IMR-90 (cell line): ENCODE measurements around the gene ZDHHC16. TPM values are rescaled to one million over a fixed set of nuclear protein-coding genes. Genes with fewer than 3 reads are reported as not detected.

ENCODE experiments used
- ATAC-seq: fragments of 200-7000 bp; cut with Tn5 transposase; 2 replicates; pipeline ENCODE4 v1.9.1; 2020; ENCODE audit warnings: low read depth, mild to moderate bottlenecking, moderate library complexity
- BruUV-seq: library from RNA; stranded (reverse); fragments of 400-500 nt; replicated peaks from 2 replicates; lab custom pipeline; 2021; lab: Mats Ljungman, UMichigan
- CTCF ChIA-PET: fragments of 300-600 bp; formaldehyde crosslinking; extraction: SDS; loops from one replicate; lab custom pipeline; 2021; ENCODE audit warnings: antibody characterized with exemption; lab: Yijun Ruan, JAX
- POLR2A ChIA-PET: fragments of 300-600 bp; sonication (Branson Sonifier 250); formaldehyde crosslinking; loops from one replicate; lab custom pipeline; 2022; ENCODE audit warnings: antibody characterized with exemption; ENCODE audit not compliant: unreplicated experiment; lab: Charles Lee
- DNase-seq: peaks from one replicate; pipeline ENCODE4 v3.0.0; 2013
- H2AFZ ChIP-seq: replicated peaks from 2 replicates; pipeline ENCODE3; 2013; ENCODE audit warnings: low read length, mild to moderate bottlenecking; ENCODE audit not compliant: poor library complexity
- H2AK5ac ChIP-seq: 2 replicates; pipeline ENCODE4 v1.6.1; 2013; ENCODE audit warnings: low read depth, low read length, inconsistent platforms
- H2AK9ac ChIP-seq: replicated peaks from 2 replicates; pipeline ENCODE3; 2013; ENCODE audit warnings: mild to moderate bottlenecking, low read depth, low read length, moderate library complexity; ENCODE audit not compliant: poor library complexity
- H2BK120ac ChIP-seq: 2 replicates; pipeline ENCODE4 v1.6.1; 2013; ENCODE audit warnings: low read depth, low read length, inconsistent platforms
- H2BK15ac ChIP-seq: 3 replicates; pipeline ENCODE4 v1.6.1; 2013; ENCODE audit warnings: low read depth, low read length, inconsistent platforms
- H2BK20ac ChIP-seq: 2 replicates; pipeline ENCODE4 v1.6.1; 2013; ENCODE audit warnings: low read depth, mild to moderate bottlenecking, inconsistent platforms, low read length, moderate library complexity
- H2BK5ac ChIP-seq: 2 replicates; pipeline ENCODE4 v1.6.1; 2013; ENCODE audit warnings: mild to moderate bottlenecking, low read depth, low read length, inconsistent platforms; ENCODE audit not compliant: poor library complexity, severe bottlenecking
- H3K14ac ChIP-seq: replicated peaks from 2 replicates; pipeline ENCODE4 v1.6.1; 2013; ENCODE audit warnings: low read depth, low read length, inconsistent platforms
- H3K18ac ChIP-seq: 2 replicates; pipeline ENCODE4 v1.6.1; 2013; ENCODE audit warnings: low read depth, low read length, control low read depth
- H3K23ac ChIP-seq: 2 replicates; pipeline ENCODE4 v1.6.1; 2013; ENCODE audit warnings: low read depth, low read length, inconsistent platforms
- H3K27ac ChIP-seq: 2 replicates; pipeline ENCODE4 v1.5.1; 2013; ENCODE audit warnings: mild to moderate bottlenecking, control low read depth, low read length; ENCODE audit not compliant: insufficient read depth
- H3K27me3 ChIP-seq: 2 replicates; pipeline ENCODE4 v1.6.1; 2013; ENCODE audit warnings: low read length; ENCODE audit not compliant: control insufficient read depth, insufficient read depth
- H3K36me3 ChIP-seq: 2 replicates; pipeline ENCODE4 v1.6.1; 2013; ENCODE audit warnings: low read length, mixed read lengths; ENCODE audit not compliant: control insufficient read depth, insufficient read depth
- H3K4ac ChIP-seq: 2 replicates; pipeline ENCODE4 v1.6.1; 2013; ENCODE audit warnings: low read depth, low read length, inconsistent platforms
- H3K4me1 ChIP-seq: 2 replicates; pipeline ENCODE4 v1.6.1; 2013; ENCODE audit warnings: low read length, mixed read lengths; ENCODE audit not compliant: control insufficient read depth, insufficient read depth
- H3K4me2 ChIP-seq: 2 replicates; pipeline ENCODE4 v1.6.1; 2013; ENCODE audit warnings: low read depth, mild to moderate bottlenecking, control low read depth, low read length, moderate library complexity
- H3K4me3 ChIP-seq: 2 replicates; pipeline ENCODE4 v1.5.1; 2013; ENCODE audit warnings: low read depth, mild to moderate bottlenecking, control low read depth, low read length, moderate library complexity; ENCODE audit not compliant: insufficient read depth
- H3K56ac ChIP-seq: 2 replicates; pipeline ENCODE4 v1.6.1; 2013; ENCODE audit warnings: low read length, inconsistent platforms; ENCODE audit not compliant: insufficient read depth; ENCODE audit errors: extremely low read depth
- H3K79me1 ChIP-seq, 2 experiments: 2 replicates each; pipeline ENCODE4 v1.6.1; 2013; ENCODE audit warnings: low read length in 2 of 2, inconsistent platforms in 1 of 2, low read depth in 1 of 2
- H3K9ac ChIP-seq: 2 replicates; pipeline ENCODE4 v1.6.1; 2013; ENCODE audit warnings: low read depth, low read length, control low read depth
- H3K9me1 ChIP-seq: 2 replicates; pipeline ENCODE4 v1.6.1; 2013; ENCODE audit warnings: low read length, inconsistent platforms; ENCODE audit not compliant: insufficient read depth
- H3K9me3 ChIP-seq: 2 replicates; pipeline ENCODE4 v1.6.1; 2013; ENCODE audit warnings: low read length; ENCODE audit not compliant: control insufficient read depth, insufficient read depth
- H4K20me1 ChIP-seq: 2 replicates; pipeline ENCODE4 v1.6.1; 2013; ENCODE audit warnings: low read length, inconsistent platforms; ENCODE audit not compliant: insufficient read depth
- H4K5ac ChIP-seq: 2 replicates; pipeline ENCODE4 v1.6.1; 2013; ENCODE audit warnings: mild to moderate bottlenecking, low read depth, low read length, control low read depth
- H4K8ac ChIP-seq, 2 experiments: 2 replicates each; pipeline ENCODE4 v1.6.1; 2013; ENCODE audit warnings: low read depth in 2 of 2, low read length in 2 of 2, control low read depth in 1 of 2, inconsistent platforms in 1 of 2
- H4K91ac ChIP-seq: 2 replicates; pipeline ENCODE4 v1.6.1; 2013; ENCODE audit warnings: low read depth, low read length, inconsistent platforms; ENCODE audit not compliant: insufficient read depth
- BHLHE40 ChIP-seq: fragments of 150-350 bp; IDR thresholded peaks from 2 replicates; pipeline ENCODE4 v1.6.1; 2016; ENCODE audit warnings: mild to moderate bottlenecking, low read depth, low read length
- CEBPB ChIP-seq: IDR thresholded peaks from 2 replicates; pipeline ENCODE4 v1.6.1; 2012; ENCODE audit warnings: low read depth, low read length, improper control_type of control experiment
- CHD1 ChIP-seq: IDR thresholded peaks from 2 replicates; pipeline ENCODE4 v1.6.1; 2012; ENCODE audit warnings: low read depth, low read length, improper control_type of control experiment
- CTCF ChIP-seq: conservative IDR thresholded peaks from 2 replicates; pipeline ENCODE4 v1.5.1; 2012; ENCODE audit warnings: mild to moderate bottlenecking, low read depth, low read length, improper control_type of control experiment
- FOS ChIP-seq: fragments of 150-350 bp; IDR thresholded peaks from 2 replicates; pipeline ENCODE4 v1.6.1; 2016; ENCODE audit warnings: low read depth, low read length
- MAFK ChIP-seq: IDR thresholded peaks from 2 replicates; pipeline ENCODE4 v1.6.1; 2012; ENCODE audit warnings: low read depth, low read length, improper control_type of control experiment
- MAZ ChIP-seq: IDR thresholded peaks from 2 replicates; pipeline ENCODE4 v1.6.1; 2012; ENCODE audit warnings: low read depth, mild to moderate bottlenecking, low read length, improper control_type of control experiment, moderate library complexity, borderline replicate concordance
- MXI1 ChIP-seq: IDR thresholded peaks from 2 replicates; pipeline ENCODE4 v1.6.1; 2012; ENCODE audit warnings: low read depth, mild to moderate bottlenecking, low read length, moderate library complexity, borderline replicate concordance
- NFE2L2 ChIP-seq: fragments of 150-350 bp; IDR thresholded peaks from 2 replicates; pipeline ENCODE4 v1.6.1; 2016; ENCODE audit warnings: low read depth, mild to moderate bottlenecking, low read length
- RAD21 ChIP-seq: IDR thresholded peaks from 2 replicates; pipeline ENCODE4 v1.6.1; 2012; ENCODE audit warnings: low read length, improper control_type of control experiment
- RCOR1 ChIP-seq: IDR thresholded peaks from 2 replicates; pipeline ENCODE4 v1.6.1; 2012; ENCODE audit warnings: mild to moderate bottlenecking, low read length, improper control_type of control experiment; ENCODE audit not compliant: insufficient replicate concordance
- RFX5 ChIP-seq: IDR thresholded peaks from 2 replicates; pipeline ENCODE4 v1.8.0; 2012; ENCODE audit warnings: low read depth, mild to moderate bottlenecking, low read length, moderate library complexity
- SMC3 ChIP-seq: fragments of 150-350 bp; IDR thresholded peaks from 2 replicates; pipeline ENCODE4 v1.6.1; 2016; ENCODE audit warnings: low read depth, mild to moderate bottlenecking, antibody characterized with exemption, low read length, moderate library complexity
- WGBS, 2 experiments: methylation state at CpG; one replicate each; pipeline versions ENCODE4 v1.1.5 to v1.1.7; 2013; ENCODE audit warnings: missing lambda C conversion rate in 2 of 2; ENCODE audit not compliant: insufficient read length in 1 of 2; ENCODE audit errors: extremely low coverage in 2 of 2; 5-methylcytosine and 5-hydroxymethylcytosine counted together
- dilution Hi-C: fragments of 300-500 bp; cut with HindIII; formaldehyde crosslinking; loops from one replicate; pipeline ENCODE4 v1.14.3; 2018; ENCODE audit warnings: low sequenced_read_pairs; ENCODE audit not compliant: unreplicated experiment
- in situ Hi-C: fragments of 300-500 bp; cut with MboI; formaldehyde crosslinking; loops from 3 replicates; pipeline ENCODE4 v1.14.3; 2019; ENCODE audit warnings: low sequenced_read_pairs, inconsistent platforms, mixed read lengths
- intact Hi-C: fragments of 100-400 bp; cut with micrococcal nuclease; formaldehyde crosslinking; loops from 2 replicates; pipeline ENCODE4 v1.10.0; 2022
- polyA plus RNA-seq, 3 experiments: library from polyadenylated mRNA; depleted of rRNA; stranded (reverse); fragments of >200 nt; gene quantifications; 2 replicates each; pipeline ENCODE4 v1.2.3, GENCODE V29; 2012; ENCODE audit warnings: low replicate concordance in 1 of 3
- total RNA-seq: library from RNA; depleted of rRNA; stranded (reverse); fragments of >200 nt; gene quantifications from 2 replicates; pipeline ENCODE4 v1.2.3, GENCODE V29; 2012

Gene ZDHHC16
- total and polyA plus RNA-seq, 2 of the 4 experiments (the other 2 are of a cell fraction), result 54.7 to 64.0 TPM

GRCh38 chr10:97490592-97490991, 44.6 kb downstream of the ZDHHC16 start:
- H2BK5ac ChIP-seq, result no peak overlapping the region
- H4K8ac ChIP-seq, result no peak overlapping the region
- no peak overlapping the region for H3K9ac ChIP-seq
- H2BK120ac ChIP-seq, result no peak overlapping the region
- H4K20me1 ChIP-seq, result peaks cover 62% of the 10 kb centered on the region
- H2AK5ac ChIP-seq, result no peak overlapping the region
- H2AFZ ChIP-seq, result no peak overlapping the region
- ATAC-seq (peak; percentile 37), DNase-seq (no peak)
- H2BK15ac ChIP-seq, result no peak overlapping the region
- H3K4me1 ChIP-seq, result peaks cover 11% of the 10 kb centered on the region
- H3K79me1 ChIP-seq, result peaks cover 6 to 66% of the 10 kb centered on the region in 2 experiments; a peak in 2 of 4 replicates
- no peak overlapping the region for H4K91ac ChIP-seq
- H2AK9ac ChIP-seq, result no peak overlapping the region
- TF ChIP-seq MAZ (no peak), RAD21 (no peak), NFE2L2 (no peak), MXI1 (no peak), BHLHE40 (no peak), SMC3 (no peak), CEBPB (no peak), CHD1 (no peak), RFX5 (no peak), FOS (no peak), RCOR1 (no peak), CTCF (no peak), MAFK (no peak)
- H3K4me3 ChIP-seq, result no peak overlapping the region
- ChIA-PET POLR2A (no interaction called here), CTCF (interaction anchor here (1.4 kb wide), 1 partner anchor 56 kb away, joined by 4 read pairs; no protein-coding TSS in a partner anchor)
- H3K4ac ChIP-seq, result no peak overlapping the region
- H3K27me3 ChIP-seq, result no peaks in the 10 kb centered on the region
- BruUV-seq, result no TSS peak
- H3K4me2 ChIP-seq, result no peak overlapping the region
- H3K36me3 ChIP-seq, result peaks cover 4% of the 10 kb centered on the region; the same call in 1 of the 2 replicates
- no peak overlapping the region for H3K27ac ChIP-seq
- no peak overlapping the region for H3K23ac ChIP-seq
- no peak overlapping the region for H4K5ac ChIP-seq
- no peaks in the 10 kb centered on the region for H3K9me3 ChIP-seq
- no peak overlapping the region for H3K18ac ChIP-seq
- peaks cover 4% of the 10 kb centered on the region; the same call in 1 of the 2 replicates for H3K9me1 ChIP-seq
- H2BK20ac ChIP-seq, result no peak overlapping the region
- intact Hi-C loops (no loop called here), in situ Hi-C loops (no loop called here), dilution Hi-C loops (no loop called here)
- no CpG with 5 or more reads among the region's 2 CpGs for WGBS, 2 experiments
- H3K14ac ChIP-seq, result no peak overlapping the region
- no peak overlapping the region for H3K56ac ChIP-seq
